ENCODE data around the gene PPP2R2C.

The PPP2R2C gene

DNA sequence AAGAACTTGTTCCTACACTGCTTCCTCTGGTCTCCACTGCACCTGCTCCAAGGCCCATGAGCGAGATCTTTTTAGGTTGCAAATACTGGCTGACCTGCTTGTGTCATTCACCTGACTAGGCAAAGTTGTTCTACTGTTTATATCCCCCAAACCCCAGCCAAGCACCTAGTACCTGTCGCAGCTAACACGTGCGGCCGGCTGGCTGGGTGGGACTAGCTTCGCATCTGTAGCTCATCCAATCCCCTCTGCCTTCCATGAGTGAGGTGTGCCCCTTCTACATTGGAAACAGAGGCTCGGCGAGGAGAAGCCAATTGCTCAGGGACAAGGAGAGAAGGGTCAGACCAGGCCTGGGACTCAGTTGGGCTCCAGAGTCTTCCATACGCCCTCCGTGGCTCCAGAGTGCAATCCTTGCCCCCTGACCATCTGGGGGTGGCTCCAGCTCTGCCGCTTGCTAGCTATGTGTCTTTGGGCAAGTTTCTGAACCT is 116.3 kb downstream of the PPP2R2C start:
- TF ChIP-seq, protein P1, sequence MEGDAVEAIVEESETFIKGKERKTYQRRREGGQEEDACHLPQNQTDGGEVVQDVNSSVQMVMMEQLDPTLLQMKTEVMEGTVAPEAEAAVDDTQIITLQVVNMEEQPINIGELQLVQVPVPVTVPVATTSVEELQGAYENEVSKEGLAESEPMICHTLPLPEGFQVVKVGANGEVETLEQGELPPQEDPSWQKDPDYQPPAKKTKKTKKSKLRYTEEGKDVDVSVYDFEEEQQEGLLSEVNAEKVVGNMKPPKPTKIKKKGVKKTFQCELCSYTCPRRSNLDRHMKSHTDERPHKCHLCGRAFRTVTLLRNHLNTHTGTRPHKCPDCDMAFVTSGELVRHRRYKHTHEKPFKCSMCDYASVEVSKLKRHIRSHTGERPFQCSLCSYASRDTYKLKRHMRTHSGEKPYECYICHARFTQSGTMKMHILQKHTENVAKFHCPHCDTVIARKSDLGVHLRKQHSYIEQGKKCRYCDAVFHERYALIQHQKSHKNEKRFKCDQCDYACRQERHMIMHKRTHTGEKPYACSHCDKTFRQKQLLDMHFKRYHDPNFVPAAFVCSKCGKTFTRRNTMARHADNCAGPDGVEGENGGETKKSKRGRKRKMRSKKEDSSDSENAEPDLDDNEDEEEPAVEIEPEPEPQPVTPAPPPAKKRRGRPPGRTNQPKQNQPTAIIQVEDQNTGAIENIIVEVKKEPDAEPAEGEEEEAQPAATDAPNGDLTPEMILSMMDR (IDR thresholded peaks at IDR 0.05) = no peak
- no peak overlapping the region for H3K4me3 Mint-ChIP-seq
- DNase-seq = no peak
- no peaks in the 10 kb centered on the region for H3K9me3 Mint-ChIP-seq
- H3K27ac Mint-ChIP-seq = no peak overlapping the region
- no peaks in the 10 kb centered on the region for H3K36me3 Mint-ChIP-seq (ENCODE audit: low read depth)
- peaks cover 7% of the 10 kb centered on the region for H3K4me1 Mint-ChIP-seq
- H3K27me3 Mint-ChIP-seq (ENCODE audit: low read depth, poor library complexity) = peaks cover 39% of the 10 kb centered on the region

DNA sequence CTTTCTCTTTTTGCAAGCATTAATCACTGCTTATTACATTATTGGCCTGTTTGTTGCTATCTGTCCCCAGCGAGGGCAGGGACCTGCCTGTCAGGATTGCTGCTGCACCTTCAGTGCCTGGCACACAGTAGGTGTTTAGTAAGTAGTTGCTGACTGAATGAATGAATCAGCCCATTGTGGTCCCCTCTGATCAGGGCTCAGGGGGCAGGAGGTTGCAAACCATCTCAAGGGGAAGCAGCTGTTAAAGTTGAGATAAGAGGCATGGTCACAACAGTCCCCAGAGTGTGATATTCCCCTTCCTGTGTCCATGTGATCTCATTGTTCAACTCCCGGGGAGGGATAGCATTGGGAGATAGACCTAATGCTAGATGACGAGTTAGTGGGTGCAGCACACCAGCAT is 117.4 kb downstream of the PPP2R2C start:
- peaks cover 32% of the 10 kb centered on the region for H3K27me3 Mint-ChIP-seq (ENCODE audit: low read depth, poor library complexity)
- peaks cover 11% of the 10 kb centered on the region for H3K4me1 Mint-ChIP-seq
- no peak for DNase-seq
- TF ChIP-seq, protein P1 (IDR thresholded peaks at IDR 0.05) = no peak
- H3K9me3 Mint-ChIP-seq = no peaks in the 10 kb centered on the region
- no peak overlapping the region for H3K4me3 Mint-ChIP-seq
- no peak overlapping the region for H3K27ac Mint-ChIP-seq
- H3K36me3 Mint-ChIP-seq (ENCODE audit: low read depth) = no peaks in the 10 kb centered on the region

DNA sequence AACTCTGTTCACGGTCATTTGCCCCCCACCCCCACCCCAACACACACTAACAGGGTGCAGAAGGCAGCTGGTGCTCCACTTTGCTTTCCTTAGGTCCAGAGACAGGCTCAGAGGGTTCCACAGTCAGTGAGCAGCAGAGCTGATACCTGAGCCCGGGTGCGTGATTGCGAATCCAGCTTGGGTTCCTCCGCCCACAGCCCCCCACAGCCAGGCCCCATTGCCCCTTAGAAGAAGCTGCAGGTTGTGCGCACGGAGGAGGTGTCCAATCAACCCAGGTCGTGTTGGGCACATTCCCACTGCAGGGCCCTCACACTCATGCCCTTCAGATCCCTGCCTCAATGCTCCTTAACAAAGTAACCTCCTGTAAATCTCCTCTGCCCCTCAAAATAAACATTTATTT is 117.8 kb downstream of the PPP2R2C start:
- Mint-ChIP-seq H3K9me3 (no peaks in the 10 kb centered on the region), H3K27ac (no peak overlapping the region), H3K27me3 (ENCODE audit: low read depth, poor library complexity) (peaks cover 32% of the 10 kb centered on the region), H3K4me3 (no peak overlapping the region), H3K4me1 (peaks cover 15% of the 10 kb centered on the region), H3K36me3 (ENCODE audit: low read depth) (no peaks in the 10 kb centered on the region)
- no peak for DNase-seq
- TF ChIP-seq, protein P1 (IDR thresholded peaks at IDR 0.05) = no peak

DNA sequence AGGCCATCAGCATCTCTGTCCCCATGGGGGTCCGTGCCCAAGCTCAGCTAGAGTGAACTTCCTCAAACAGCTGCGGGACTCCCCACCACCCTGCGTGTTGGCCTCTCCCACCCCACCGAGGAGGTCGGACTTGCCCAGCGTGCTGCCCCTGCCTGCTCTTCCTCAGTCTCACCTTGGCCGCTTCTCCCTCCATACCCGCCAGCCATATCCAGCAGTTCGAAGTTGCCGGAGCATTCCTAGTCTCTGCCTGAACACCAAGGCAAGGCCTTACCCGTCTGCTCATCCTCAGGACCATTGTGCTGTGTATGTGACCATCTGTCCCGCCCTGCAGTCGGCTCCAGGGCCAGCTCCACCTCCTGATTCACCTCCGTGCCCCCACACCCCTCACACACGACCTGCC is 118.3 kb downstream of the PPP2R2C start:
- H3K9me3 Mint-ChIP-seq = no peaks in the 10 kb centered on the region

DNA sequence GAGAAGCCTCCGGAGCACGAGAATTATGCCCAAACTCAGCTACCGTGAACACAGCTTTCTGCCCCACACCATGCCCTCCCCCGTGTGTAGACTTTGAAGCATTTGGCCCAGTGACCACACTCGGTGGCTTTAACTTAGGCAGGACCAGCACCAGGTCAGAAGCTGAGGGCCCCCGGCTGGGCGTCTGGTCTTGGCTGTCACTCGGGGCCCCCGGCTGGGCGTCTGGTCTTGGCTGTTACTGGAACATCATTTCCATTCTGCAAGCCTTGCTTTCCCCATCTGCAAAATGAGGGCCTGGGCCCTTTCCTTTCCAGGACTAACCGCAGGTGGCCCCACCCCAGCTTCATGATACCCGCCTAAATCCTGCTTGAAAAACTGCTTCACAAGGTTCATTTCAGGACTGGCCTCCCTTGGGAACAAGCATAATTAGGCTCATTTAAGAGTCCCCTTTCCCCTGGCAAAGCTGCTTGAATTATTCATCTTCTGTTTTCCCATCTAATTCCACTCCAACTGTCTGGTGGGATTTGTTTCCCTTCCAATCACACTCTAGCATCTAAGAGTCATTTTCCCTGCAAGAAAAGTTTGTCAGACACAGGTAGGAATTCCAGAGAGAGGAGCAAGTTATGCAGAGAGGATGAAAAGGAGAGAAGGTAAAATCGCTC is 120.3 kb downstream of the PPP2R2C start:
- H3K4me1 Mint-ChIP-seq = peaks cover 15% of the 10 kb centered on the region
- H3K4me3 Mint-ChIP-seq = no peak overlapping the region
- DNase-seq = no peak
- TF ChIP-seq, protein P1 (IDR thresholded peaks at IDR 0.05) = no peak
- no peak overlapping the region for H3K27ac Mint-ChIP-seq
- H3K27me3 Mint-ChIP-seq (ENCODE audit: low read depth, poor library complexity) = peaks cover 32% of the 10 kb centered on the region
- no peaks in the 10 kb centered on the region for H3K9me3 Mint-ChIP-seq
- no peaks in the 10 kb centered on the region for H3K36me3 Mint-ChIP-seq (ENCODE audit: low read depth)

More for the DNA sequence above, 118.3 kb downstream of the PPP2R2C start:
- peaks cover 31% of the 10 kb centered on the region for H3K27me3 Mint-ChIP-seq (ENCODE audit: low read depth, poor library complexity)
- no peak overlapping the region for H3K4me3 Mint-ChIP-seq
- TF ChIP-seq, protein P1 (IDR thresholded peaks at IDR 0.05) = no peak
- peaks cover 15% of the 10 kb centered on the region for H3K4me1 Mint-ChIP-seq
- no peak for DNase-seq
- peak overlapping the region; percentile 37 for H3K27ac Mint-ChIP-seq
- no peaks in the 10 kb centered on the region for H3K36me3 Mint-ChIP-seq (ENCODE audit: low read depth)
